Kidney epithelial cell (primary cell): Measurements from ENCODE around the gene NID2. TPM values are rescaled to one million over a fixed set of nuclear protein-coding genes. Genes with fewer than 3 reads are reported as not detected.

Source experiments
- DNase-seq: peaks from one replicate; pipeline ENCODE4 v3.0.0-alpha.2; 2010; ENCODE audit warnings: low read depth
- H3K27me3 ChIP-seq: 2 replicates; pipeline ENCODE4 v1.6.0; 2011; ENCODE audit warnings: low read length; ENCODE audit not compliant: control insufficient read depth, insufficient read depth
- H3K36me3 ChIP-seq: 2 replicates; pipeline ENCODE4 v1.5.1; 2011; ENCODE audit warnings: low read length; ENCODE audit not compliant: control insufficient read depth, insufficient read depth
- H3K4me3 ChIP-seq: 2 replicates; pipeline ENCODE4 v1.5.1; 2011; ENCODE audit warnings: low read depth, mild to moderate bottlenecking, control low read depth, low read length
- total RNA-seq: library from RNA; depleted of rRNA; stranded (reverse); fragments of >200 nt; gene quantifications from 2 replicates; pipeline ENCODE4 v1.2.3, GENCODE V29; 2015
- TF ChIP-seq, protein P1 (sequence below): IDR thresholded peaks from 2 replicates; pipeline ENCODE4 v1.5.1; 2011; ENCODE audit warnings: mild to moderate bottlenecking, moderate library complexity, low read length, control low read depth, inconsistent platforms; ENCODE audit not compliant: insufficient read depth, poor library complexity, severe bottlenecking

NID2 gene
- total RNA-seq, 1 donor from 2014 or later = 5.4 TPM

DNA sequence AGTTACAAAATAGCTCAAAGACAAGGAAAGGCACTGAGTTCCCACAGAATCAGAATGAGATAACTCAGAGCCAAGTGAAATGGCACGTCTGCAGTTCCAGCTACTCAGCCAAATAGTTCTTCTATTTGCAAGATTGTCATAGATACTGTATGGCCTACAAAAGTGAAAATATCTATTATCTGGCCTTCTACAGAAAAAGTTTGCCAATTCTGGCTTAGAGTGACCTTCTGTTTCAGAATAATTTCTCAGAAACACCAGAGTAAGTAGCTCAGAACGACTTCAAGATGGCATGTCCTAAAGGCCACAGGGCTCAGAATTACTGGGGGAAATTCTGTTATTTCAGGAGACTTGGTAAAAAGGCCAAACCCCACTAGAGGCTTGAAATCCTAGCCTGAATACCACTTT lies 90.2 kb downstream of the NID2 start:
- TF ChIP-seq, protein P1, sequence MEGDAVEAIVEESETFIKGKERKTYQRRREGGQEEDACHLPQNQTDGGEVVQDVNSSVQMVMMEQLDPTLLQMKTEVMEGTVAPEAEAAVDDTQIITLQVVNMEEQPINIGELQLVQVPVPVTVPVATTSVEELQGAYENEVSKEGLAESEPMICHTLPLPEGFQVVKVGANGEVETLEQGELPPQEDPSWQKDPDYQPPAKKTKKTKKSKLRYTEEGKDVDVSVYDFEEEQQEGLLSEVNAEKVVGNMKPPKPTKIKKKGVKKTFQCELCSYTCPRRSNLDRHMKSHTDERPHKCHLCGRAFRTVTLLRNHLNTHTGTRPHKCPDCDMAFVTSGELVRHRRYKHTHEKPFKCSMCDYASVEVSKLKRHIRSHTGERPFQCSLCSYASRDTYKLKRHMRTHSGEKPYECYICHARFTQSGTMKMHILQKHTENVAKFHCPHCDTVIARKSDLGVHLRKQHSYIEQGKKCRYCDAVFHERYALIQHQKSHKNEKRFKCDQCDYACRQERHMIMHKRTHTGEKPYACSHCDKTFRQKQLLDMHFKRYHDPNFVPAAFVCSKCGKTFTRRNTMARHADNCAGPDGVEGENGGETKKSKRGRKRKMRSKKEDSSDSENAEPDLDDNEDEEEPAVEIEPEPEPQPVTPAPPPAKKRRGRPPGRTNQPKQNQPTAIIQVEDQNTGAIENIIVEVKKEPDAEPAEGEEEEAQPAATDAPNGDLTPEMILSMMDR = no peak
- H3K36me3 ChIP-seq = no peaks in the 10 kb centered on the region
- DNase-seq = no peak
- H3K27me3 ChIP-seq = no peaks in the 10 kb centered on the region
- no peak overlapping the region for H3K4me3 ChIP-seq

DNA sequence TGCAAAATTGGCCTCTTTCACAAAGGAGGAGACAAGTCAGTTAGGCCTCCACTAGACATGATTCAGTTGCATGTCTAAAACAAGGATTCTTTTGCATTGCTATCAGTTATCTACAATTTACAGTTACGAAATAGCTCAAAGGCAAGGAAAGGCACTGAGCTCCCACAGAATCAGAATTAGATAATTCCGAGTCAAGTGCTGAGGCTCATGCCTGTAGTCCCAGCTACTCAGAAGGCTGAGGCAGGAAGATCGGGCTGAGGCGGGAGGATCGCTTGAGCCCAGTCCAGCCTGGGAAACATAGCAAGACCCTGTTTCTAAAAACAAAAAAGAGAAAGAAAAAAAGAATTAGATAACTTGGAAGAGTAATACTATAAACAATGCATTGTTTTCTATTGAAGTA lies 91.8 kb downstream of the NID2 start:
- DNase-seq = no peak
- TF ChIP-seq, protein P1 = no peak
- no peak overlapping the region for H3K4me3 ChIP-seq
- H3K36me3 ChIP-seq = no peaks in the 10 kb centered on the region
- H3K27me3 ChIP-seq = no peaks in the 10 kb centered on the region

DNA sequence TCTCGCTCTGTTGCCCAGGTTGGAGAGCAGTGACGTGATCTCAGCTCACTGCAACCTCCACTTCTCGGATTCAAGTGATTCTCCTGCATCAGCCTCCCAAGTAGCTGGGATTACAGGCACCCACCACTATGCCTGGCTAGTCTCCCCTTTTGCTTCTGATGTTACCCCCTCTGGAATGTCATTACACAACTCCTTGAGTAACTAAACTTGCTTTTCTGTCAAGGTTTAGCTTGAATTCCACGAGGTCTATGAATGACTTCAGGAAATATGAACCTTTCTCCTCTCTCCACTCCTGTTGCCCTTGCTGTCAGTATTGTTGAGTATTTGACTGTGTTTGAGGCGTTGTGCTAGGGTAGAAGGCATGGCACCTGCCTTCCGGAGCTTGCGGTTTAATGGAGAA lies 96.3 kb downstream of the NID2 start:
- no peak overlapping the region for H3K4me3 ChIP-seq
- TF ChIP-seq, protein P1 = no peak
- no peak for DNase-seq
- H3K36me3 ChIP-seq = no peaks in the 10 kb centered on the region
- no peaks in the 10 kb centered on the region for H3K27me3 ChIP-seq

DNA sequence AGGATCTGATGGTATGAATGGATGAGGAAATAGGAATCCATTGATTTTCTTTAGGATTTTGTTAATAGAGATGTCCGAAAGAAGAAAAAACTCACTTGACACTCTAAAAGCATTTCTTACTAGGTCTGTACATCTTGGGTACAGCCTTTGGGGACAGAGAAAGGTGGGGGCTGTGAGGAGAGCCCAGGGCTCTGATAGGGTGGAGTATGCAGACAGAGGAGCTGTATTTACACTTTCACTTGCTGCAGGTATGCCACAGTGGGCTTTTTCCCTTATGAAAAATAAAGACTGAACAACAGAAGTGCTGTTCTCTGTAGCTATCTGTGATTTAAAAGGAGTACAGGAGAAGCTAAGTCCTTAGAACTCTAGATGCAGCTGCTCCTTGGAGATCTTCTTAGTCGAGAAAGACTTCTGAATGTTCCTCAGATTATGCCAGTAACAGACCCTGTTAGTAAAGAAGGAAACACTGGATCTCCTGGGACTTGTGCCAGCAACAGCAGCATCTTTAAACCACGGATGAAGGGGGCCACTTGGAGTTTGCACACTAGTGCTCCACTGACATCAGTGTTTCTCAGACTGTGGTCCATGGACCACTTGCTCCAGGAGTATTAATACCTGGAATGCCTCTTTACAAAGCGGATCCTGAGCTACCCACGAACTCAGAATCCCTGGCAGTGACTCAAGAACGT lies 98.9 kb downstream of the NID2 start:
- DNase-seq = no peak
- no peak overlapping the region for H3K4me3 ChIP-seq
- no peaks in the 10 kb centered on the region for H3K27me3 ChIP-seq
- no peaks in the 10 kb centered on the region for H3K36me3 ChIP-seq
- TF ChIP-seq, protein P1 = no peak

DNA sequence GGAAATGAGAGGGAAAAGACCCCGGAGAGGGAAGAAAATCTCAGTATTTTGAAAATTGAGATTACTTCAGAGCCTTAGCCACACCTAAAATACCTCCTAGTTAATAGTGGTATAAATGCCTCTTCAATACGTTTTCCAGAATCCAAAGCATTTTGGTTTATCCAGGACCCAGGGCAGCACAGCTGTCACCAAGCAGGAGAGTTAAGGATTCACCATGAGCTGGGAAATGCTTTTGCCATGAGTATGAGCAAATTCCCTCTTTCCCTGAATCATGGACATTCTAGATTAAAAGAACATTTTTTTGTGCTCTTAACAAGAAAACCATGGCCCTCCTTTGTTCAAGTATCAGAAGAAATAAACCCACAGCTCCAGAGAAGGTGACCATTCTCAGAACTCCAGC lies 101.3 kb downstream of the NID2 start:
- H3K27me3 ChIP-seq = no peaks in the 10 kb centered on the region
- no peak overlapping the region for H3K4me3 ChIP-seq
- TF ChIP-seq, protein P1 = no peak
- DNase-seq = no peak
- no peaks in the 10 kb centered on the region for H3K36me3 ChIP-seq

DNA sequence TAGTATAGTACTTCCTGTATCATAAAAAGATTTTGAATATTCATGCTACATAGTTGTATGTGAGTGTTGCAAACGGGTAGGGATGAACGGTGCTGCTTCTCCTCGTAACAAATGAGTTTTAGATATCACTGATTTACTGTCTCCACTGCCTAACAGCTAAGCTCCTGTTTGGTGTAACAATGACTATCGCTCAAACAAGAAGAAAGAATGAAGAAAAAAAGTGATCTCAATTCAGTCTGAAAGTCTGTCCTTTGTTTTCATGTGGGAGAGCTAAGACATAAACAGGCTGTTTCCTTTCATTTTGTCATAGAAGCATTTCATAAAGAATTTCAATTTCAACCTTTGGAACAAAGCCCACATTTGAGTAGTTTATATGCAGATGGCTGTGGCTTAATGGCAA lies 105.6 kb downstream of the NID2 start:
- Histone ChIP-seq H3K4me3 (no peak overlapping the region), H3K27me3 (no peaks in the 10 kb centered on the region), H3K36me3 (no peaks in the 10 kb centered on the region)
- TF ChIP-seq, protein P1 = no peak
- DNase-seq = no peak
